Superior temporal gyrus (tissue), 1 donor: Measurements from ENCODE around the gene CCDC148.

Source experiments
- DNase-seq: peaks from one replicate; pipeline ENCODE4 v3.0.0-alpha.2; 2016; ENCODE audit errors: extremely low spot score

CCDC148 gene

GRCh38 chr2:158432117-158432516, 24.4 kb downstream of the CCDC148 start:
- no peak for DNase-seq

DNA sequence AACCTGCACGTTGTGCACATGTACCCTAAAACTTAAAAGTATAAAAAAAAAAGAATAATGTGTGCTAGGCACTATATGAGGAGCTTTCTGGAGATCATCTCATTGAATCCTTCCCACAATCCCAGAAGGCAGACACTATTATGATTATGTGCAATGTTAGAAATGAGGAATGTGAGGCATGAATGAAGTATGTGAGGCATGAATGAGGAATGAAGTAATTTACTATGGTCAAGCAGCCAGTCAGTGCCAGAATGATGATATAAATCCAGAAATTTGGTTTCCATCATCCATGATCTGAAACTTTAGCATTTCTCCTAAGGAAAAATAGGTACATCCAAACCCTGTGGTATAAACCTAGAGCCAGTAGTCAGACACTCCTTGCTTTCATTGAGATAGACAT, 42.0 kb downstream of the CCDC148 start:
- no peak for DNase-seq

DNA sequence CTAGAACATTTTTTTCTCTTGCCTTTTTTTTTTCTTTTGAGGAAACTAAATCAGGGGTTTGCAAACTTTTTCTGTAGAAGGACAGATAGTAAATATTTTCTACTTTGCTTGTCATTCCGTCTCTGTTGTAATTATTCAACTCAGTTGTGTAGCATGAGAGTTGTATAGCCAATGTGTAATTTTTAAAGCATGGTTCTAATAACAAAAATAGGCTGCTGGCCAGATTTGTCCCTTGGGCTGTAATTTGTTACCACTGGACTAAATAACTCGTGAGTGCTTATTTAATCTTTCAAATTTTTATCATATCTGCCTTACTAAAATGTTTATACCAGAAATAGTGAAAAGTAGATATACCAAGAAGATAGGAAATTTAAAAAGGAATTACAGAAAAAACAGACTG, 43.0 kb downstream of the CCDC148 start:
- no peak for DNase-seq

- no peak for DNase-seq
Observed at GRCh38 chr2:158412206-158412605, 44.3 kb downstream of the CCDC148 start.

DNA sequence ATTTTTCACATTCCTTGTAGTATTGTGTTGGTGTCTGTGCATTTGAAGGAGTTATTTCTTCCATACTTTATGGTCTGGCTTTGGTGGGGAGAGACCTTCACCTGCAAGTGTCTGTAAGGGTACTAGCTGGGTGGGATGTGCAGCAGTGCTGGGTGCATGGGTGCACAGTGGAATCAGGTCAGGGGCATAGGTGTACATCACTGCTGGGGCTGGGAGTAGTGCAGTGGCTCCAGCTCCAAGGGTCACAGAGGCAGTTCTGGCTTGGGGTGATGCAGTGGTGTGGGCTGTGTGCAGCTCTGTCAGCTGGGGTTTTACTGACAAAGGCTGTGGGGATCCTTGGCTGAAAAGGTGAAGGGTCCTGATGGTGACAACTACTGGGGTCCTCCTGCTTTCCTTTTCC, 44.8 kb downstream of the CCDC148 start:
- DNase-seq, result no peak

- no peak for DNase-seq
Observed at GRCh38 chr2:158410132-158410531, 46.4 kb downstream of the CCDC148 start.

- no peak for DNase-seq
Observed at GRCh38 chr2:158407031-158407430, 49.5 kb downstream of the CCDC148 start.

- DNase-seq, result no peak
Observed at GRCh38 chr2:158405341-158405740, 51.2 kb downstream of the CCDC148 start.

- DNase-seq, result no peak
Observed at GRCh38 chr2:158403237-158403636, 53.3 kb downstream of the CCDC148 start.

- DNase-seq, result no peak
Observed at GRCh38 chr2:158402665-158403064, 53.9 kb downstream of the CCDC148 start.

DNA sequence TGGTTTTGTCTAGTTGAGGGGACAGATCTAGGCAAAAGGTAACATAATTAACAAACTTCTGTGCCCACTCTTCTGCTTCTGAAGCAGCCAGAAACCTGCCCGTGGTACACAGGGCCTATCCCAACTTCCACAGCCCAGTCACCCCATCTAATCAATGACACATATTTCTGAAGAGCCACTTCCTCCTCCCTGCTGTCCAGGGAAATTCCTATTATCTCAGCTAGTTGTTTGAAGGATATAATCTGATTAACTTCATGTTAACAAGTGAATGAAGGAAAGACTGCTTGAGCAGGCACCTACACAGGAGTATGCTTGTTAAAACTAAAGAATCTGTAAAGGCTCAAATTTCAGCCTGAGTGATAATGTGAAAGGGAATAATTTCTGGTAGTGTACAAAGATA, 61.4 kb downstream of the CCDC148 start:
- DNase-seq, result no peak

DNA sequence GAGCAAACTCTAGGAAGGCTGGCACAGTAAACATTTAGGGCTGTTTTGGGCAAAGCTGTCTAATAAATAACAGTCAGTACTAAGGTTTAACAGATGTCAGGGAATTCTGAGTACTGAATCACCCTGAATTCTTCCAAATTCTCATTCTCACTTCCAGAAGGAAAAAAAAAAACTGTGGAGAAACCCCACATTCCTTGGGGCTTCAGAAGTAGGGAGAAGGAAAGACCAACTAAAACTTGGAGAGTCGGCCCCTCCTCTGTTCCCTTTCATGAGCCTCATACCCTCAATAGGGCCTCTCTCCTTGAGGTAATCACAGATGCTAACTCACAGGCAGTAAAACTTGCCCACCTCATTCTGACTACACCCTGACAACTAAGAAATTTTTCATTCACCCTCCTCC, 62.1 kb downstream of the CCDC148 start:
- no peak for DNase-seq

DNA sequence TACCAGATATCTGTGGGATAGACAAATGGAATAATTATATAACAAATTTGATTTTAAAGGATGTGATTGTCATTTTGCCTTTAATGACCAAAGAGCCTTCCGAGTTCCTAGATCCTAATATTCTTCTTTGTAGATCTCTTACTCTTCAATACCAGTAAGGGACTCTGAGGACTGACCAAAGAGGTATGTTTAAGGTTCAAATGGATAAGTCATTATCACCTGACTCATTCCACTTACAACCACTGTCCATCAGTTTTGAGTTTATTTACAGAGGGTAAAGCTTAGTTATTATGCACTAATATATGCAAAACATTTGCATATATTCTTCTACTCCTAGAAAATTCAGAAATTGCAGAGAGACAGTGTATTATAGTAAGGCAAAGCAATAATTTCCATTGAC, 62.7 kb downstream of the CCDC148 start:
- DNase-seq, result no peak

DNA sequence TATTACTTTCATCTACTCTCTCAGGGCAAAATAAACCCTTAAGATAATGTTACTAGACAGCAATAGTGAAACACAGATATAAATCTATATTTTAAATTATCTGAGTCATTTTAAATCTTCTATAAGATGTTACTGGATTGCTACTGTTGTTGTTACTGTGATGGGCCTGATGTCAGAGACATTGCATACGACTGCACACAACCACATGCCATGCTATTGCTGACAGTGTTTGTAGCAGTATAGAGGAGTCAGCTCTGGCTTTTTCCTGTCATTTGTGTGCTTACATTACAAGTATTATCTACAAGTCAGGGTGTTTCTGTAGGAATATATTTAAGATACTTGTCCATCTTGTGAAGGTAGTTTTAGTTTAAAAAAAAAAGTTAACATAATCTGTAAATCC, 63.9 kb downstream of the CCDC148 start:
- no peak for DNase-seq

DNA sequence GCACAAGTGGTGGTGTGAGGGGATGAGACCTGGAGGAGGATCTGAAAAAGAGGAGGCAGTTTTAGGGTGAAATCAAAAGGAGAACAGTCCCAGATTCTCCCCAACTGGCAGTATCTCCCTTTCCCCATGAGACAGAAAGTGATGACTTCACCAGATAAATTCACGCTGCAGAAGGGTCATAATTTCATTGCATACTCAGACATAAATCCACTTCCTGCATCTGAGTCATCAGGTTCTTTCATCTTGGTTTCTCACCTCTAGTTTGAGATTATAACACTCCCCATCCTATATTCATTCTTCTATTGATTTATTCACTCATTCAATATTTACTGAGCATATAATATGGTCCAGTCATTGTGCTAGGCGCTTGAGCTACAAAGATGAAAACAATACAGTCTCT, 64.7 kb downstream of the CCDC148 start:
- DNase-seq, result no peak

DNA sequence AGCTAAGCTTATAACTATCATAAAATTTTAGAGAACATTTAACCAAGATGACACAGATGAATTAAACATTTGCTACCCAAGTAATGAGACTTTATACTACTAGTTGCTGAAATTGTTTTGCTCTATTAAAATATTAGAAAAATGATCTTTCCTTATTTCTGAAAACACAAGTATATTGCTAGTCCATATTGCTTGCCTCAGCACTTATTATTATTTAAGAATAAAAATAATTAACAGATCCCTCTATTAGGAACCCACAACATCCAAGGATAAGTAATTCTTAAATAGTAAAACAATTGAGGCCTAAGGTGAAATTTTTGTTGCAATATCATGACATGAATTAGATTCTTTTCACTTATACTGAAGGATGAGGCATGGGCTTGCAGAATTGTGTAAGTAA, 65.2 kb downstream of the CCDC148 start:
- no peak for DNase-seq

- no peak for DNase-seq
Observed at GRCh38 chr2:158388159-158388558, 68.4 kb downstream of the CCDC148 start.

GRCh38 chr2:158385646-158386045, 70.9 kb downstream of the CCDC148 start:
- no peak for DNase-seq

DNA sequence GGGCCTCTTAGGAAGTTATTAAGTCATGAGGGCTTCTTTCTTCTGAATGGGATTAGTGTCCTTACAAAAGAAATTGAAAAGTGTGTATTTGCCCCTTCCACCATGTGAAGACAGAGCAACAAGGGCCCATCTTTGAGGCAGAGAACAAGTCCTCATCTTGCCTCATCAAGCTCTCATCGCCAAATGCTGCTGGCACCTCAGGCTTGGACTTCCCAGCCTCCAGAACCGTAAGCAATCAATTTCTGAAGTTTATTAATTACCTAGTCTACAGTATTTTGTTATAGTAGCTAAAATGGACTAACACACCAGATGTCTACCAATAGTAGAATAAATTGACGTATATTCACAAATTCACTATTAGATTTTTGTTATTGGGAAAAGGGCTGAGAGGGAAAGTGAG, 74.6 kb downstream of the CCDC148 start:
- DNase-seq, result no peak

DNA sequence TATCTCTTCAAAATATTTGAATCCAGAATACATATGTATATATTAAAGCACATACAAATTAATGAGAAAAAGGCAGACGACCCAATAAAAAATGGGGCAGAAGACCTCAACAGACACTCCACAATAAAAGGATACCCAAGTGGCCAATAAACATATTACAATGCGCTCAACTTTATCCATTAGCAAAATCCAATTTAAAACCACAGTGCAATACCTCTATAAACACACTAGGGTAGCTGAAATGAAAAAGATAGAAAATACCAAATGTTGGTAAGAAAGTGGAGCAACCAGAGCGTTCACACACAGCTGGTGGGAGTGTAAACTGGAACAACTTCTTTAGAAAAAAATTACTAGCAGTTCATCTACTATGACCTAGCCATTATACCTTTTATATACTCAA, 75.3 kb downstream of the CCDC148 start:
- DNase-seq, result no peak

DNA sequence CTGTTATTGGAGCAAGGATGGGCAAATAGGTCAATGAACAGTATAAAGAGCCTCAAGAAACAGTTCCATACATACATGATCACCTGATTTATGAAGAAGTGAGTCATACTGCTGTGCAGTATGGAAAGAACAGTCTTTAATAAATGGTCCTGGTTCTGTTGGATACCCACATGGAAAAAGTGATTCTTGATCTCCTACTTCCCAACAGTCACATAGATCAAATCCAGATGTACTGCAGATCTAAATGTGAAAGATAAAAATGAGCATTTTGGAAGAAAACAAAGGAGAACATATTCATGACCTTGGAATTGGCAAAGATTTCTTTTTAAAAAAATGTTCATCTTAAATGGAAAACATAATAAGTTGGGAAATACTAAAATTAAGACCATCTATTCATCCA, 75.8 kb downstream of the CCDC148 start:
- no peak for DNase-seq

- DNase-seq, result no peak
Observed at GRCh38 chr2:158378926-158379325, 77.6 kb downstream of the CCDC148 start.

DNA sequence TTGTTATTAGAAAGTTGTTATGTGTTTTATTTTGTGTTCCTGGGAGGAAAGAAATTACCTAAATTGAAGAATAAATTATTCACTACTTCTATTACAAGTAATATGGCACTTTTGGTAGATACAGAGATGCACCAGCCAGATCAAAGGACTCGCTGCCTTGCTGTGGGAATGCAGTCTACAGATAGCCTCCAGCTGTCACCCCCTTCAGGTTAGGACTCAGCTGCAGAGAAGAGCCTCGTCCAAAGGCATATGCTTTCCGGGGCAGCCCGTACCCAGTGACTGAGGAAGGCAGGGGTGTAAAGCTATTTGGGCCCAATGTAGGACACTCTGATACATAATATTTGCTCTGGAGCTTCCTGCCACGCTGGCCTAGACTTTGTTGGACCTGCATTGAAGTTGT, 90.2 kb downstream of the CCDC148 start:
- DNase-seq, result no peak

- DNase-seq, result no peak
Observed at GRCh38 chr2:158359846-158360245, 96.7 kb downstream of the CCDC148 start.

- DNase-seq, result no peak
Observed at GRCh38 chr2:158357699-158358098, 98.9 kb downstream of the CCDC148 start.
